NK-92 (cell line): Measurements from ENCODE around the gene SLC35A4.
"Not testable (repeated sequence)": the region's sequence is repeated elsewhere in the genome, so short reads cannot be mapped to it uniquely, and the experiment has no call there.

ENCODE experiments used
- DNase-seq: peaks from one replicate; lab custom pipeline; 2025; ENCODE audit not compliant: unreplicated experiment; lab: John Stamatoyannopoulos, UW

Gene SLC35A4

DNA sequence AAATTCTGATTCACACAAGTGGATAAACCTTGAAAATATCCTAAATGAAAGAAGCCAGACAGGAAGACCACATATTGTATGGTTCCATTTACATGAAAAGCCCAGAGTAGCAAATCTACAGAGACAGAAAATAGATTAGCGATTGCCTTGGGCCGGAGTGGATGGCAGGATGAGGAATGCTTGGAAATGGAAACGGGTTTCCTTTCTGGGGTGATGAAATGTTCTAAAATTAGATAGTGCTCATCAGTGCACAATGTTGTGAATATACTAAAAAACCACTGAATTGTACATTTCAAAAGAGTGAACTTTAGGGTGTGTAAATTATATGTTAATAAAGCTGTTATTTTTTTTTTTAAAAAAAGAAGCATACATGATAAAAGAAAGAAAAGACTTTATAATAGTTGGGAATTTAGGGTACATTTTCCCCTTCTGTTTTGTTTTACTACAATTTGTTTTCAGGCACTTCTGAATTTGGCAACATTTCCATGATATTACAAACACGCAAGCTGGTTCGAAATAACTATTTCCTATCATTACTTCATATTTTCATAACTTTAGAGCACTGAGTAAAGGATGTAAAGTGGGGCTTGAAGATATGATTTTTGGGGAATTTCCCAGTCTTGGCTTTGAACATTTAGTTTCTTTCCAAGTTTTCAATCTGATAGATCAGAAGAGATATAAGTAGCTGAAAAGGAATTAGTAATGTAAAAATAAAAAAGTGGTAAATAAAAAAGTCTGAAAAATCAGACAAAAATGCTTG is 23.9 kb downstream of the SLC35A4 start:
- DNase-seq: no peak

GRCh38 chr5:140590861-140591260 is 26.2 kb downstream of the SLC35A4 start:
- DNase-seq: no peak

DNA sequence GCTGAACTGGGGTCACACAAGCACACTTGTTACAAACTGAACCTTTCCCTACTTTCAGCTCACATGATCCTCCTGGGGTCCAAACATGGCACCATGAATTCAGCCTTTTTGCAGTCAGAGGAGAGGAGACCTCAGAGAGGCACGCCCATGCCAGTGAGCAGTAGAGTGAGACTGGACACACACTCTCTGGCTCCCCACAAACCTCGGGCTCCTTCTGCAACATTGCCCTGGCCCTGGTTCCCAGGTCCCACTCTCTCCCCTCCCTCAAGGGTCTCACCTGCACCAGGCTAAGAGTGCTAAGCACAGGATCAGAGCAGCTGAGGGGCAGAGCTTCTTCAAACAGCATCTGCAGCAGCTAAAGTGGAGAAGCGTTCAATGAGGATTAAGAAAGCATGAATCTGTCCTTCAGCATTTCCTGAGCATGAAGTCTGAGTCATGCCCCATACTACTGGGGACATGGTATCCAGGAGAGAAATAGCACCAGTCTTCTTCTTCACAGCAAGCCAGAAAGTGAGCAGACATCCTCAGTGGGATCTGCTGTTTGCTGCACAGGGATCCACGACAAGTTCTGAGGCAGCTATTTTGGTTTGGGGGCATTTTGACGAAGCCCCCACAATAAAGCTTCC is 27.2 kb downstream of the SLC35A4 start:
- DNase-seq: no peak

GRCh38 chr5:140593070-140593469 is 28.4 kb downstream of the SLC35A4 start:
- not testable (repeated sequence) for DNase-seq

DNA sequence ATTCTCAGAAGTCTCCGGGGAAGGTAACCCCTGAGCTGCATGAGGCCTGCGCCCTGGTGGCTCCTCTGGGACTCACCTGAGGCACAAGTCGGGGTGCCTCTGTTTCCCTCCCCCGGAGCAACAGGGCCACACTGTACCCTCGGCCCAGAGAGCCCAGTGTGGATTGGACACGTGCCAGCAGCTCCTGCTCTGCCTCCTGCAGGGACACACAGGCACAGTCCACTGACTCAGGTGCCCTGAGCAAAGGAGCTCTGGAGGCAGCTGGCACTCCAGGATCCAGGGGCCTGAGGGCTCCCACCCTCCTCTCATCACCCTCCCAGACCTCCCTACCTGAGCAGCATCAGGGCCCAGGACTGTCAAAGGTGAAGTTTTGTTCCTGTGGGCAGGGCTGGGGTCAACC is 29.5 kb downstream of the SLC35A4 start:
- no peak for DNase-seq

DNA sequence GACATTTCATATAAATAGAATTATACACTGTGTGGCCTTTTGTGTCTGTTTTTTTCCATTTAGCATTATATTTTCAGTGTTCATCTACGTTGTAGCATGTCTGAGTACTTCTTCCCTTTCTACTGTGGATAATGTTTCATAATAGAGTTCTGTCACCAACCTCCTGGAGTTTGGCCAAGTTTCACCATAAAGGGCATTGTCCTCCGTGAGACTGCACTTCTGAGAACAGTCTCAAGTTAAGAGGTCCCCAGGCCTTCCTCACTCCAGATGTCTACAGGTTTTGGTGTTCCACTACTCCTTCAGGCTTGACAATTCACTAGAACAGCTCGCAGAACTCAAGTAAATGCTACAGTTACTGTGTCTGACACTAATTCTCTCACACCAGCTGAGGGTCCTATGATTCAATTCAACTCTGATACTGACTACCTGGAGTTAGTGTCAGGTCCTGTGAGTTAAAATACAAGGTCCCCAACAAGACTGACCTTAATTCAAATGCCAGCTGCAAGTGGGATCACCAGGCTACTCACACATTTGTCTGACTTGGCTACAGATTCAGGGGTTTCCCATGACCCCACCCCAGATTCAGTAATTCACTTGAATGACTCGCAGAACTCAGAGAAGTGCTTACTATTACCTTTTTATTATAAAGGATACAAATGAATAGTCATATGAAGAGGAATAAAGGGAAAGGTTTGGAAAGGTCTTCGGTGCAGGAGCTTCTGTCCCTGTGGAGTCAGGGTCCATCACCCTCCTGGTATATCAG is 31.1 kb downstream of the SLC35A4 start:
- no peak for DNase-seq

DNA sequence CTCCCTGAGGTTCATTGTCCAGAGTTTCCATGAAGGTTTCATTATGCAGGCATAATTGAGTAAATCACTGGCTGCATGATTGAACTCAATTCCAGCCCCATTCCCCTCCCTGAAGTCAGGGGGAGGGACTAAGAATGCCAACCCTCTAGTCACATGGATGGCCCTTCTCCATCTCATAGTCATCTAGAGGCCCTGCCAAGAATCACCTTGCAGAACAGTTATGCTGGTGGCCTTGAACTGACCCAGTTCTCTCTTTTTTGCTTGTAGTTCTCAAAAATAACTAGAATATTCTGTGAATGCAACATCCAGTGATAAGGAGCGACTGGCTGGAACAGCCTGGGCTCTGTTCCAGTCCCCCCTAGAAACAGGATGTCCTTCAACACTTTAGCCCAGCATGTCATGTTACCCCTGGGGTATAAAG is 31.7 kb downstream of the SLC35A4 start:
- no peak for DNase-seq

- no peak for DNase-seq
These were observed 34.2 kb downstream of the SLC35A4 start for GRCh38 chr5:140598836-140599235.

DNA sequence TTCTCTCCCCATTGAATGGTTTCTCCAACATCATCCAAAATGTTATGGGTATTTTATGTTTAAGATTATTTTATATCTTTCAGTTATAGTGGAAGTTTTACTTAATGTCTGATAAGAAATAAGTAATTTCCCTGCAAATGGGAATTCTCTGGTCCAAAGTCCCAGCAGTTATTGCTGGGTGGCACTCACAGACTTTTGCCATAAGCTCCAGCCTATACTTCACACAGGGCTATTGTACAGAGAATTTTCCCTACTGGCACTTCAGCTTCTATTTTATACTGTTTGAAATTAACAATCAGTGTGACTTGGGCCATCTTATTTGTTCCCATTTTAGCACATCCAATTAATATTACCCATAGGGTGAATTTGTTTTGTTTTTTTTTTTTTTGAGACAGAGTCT is 35.5 kb downstream of the SLC35A4 start:
- no peak for DNase-seq

- DNase-seq: no peak
These were observed 37.5 kb downstream of the SLC35A4 start for GRCh38 chr5:140602147-140602546.

DNA sequence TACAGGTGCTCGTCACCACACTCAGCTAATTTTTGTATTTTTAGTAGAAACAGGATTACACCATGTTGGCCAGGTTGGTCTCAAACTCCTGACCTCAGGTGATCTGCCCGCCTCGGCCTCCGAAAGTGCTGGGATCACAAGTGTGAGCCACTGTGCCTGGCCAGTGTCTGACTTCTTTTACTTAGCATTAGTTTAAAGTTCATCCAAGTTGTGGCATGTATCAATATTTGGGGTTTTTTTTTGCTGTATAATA is 38.7 kb downstream of the SLC35A4 start:
- not testable (repeated sequence) for DNase-seq

DNA sequence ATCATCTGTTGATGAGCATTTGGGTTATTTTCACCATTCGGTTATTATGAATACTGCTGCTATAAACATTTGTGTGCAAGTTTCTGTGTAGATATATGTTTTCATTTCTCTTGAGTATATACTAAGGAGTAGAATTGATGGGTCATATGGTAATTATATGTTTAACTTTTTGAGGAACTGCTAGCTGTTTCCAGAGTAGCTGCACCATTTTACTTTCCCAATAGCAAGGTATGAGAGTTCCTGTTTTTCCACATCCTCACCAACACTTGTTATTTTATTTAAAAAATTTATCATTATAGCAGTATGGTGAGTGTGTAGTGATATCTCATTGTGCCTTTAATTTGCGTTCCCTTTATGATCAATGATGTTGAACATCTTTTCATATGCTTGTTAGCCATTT is 39.1 kb downstream of the SLC35A4 start:
- no peak for DNase-seq

DNA sequence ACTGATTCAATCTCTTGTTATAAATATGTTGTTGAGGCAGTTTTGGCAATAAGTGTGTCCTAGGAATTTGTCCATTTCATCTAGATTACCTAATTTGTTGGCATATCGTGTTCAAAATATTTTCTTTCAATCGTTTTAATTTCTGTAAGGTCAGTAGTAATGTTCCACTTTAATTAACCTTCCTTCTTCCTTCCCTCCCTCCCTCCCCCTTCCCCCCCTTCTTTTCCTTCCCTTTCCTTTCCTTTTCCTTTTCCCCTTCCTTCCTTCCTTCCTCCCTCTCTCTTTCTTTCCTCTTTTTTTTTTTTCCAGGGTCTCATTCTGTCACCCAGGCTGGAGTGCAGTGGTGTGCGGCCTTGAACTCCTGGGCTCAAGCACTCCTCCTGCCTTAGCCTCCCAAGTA is 41.3 kb downstream of the SLC35A4 start:
- no peak for DNase-seq

DNA sequence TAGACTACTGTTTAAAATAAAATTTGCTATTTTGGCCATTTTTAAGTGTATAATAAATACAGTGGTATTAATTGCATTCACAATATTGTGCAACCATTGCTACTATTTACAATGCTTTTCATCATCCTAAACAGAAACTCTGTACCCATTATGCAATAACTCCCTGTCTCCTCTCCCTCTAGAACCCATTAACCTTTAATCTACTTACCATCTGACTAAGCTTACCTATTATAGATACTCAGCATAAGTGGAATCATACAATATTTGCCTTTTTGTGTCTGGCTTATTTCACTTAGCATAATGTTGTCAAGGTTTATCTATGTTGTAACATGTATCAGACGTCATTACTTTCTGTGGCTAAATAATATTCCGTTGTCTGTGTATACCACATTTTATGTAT is 42.4 kb downstream of the SLC35A4 start:
- DNase-seq: no peak

DNA sequence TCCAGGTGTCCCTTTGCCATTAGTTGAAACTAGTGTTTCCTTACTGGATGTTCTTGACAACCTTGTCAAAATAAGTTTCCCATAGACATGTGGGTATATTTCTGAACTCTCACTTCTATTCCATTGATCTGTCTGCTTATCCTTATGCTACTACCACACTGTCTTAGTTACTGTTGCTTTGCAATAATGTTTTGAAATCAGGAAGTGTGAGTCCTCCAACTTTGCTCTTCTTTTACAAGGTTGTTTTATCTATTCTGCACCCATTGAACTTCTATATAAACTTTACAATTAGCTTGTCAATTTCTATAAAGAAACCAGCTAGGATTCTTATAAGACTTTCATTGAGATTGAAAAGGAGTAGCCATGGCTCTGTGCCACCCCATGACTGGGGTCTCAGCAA is 44.1 kb downstream of the SLC35A4 start:
- no peak for DNase-seq

- DNase-seq: no peak
These were observed 44.5 kb downstream of the SLC35A4 start for GRCh38 chr5:140609126-140609525.

DNA sequence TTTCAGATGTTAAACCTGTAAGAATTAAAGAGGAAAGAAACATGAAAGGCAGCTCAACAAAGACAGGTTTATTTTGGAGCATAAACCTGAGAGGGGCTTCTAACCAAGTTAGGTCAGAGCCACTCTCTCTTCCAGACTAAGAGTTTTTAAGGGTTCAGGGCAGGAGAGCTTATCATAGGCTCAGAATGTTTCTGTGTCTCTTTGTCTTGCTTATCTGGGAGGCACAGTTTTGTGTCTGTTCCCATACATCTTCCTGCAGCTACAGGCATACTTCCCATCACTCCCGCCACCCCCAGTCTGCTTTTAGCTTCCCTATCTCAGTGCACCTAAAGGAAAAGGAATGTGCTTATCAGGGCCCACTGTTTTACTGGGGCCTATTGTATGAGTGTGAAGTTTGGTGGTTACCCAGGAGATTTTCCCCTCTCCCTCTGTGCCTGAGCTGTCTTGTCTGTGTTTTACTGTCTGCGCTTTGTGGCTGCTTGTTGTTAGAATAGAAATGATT is 46.4 kb downstream of the SLC35A4 start:
- DNase-seq: no peak
